SJSA1 (cell line): ENCODE measurements around the gene PPP1R15A. TPM values are rescaled to one million over a fixed set of nuclear protein-coding genes. Genes with fewer than 3 reads are reported as not detected.
"Not testable (repeated sequence)": the region's sequence is repeated elsewhere in the genome, so short reads cannot be mapped to it uniquely, and the experiment has no call there.

ENCODE experiments used
- DNase-seq, 2 experiments: peaks; one replicate each; pipeline ENCODE4 v3.0.0-alpha.2; 2015 to 2020; ENCODE audit warnings: low spot score in 2 of 2, low read depth in 1 of 2
- H3K27ac ChIP-seq: fragments of 250-450 bp; sonication (Bioruptor Pico); 2 replicates; pipeline ENCODE4 v1.5.1; 2020; ENCODE audit warnings: mild to moderate bottlenecking, moderate library complexity
- H3K27me3 ChIP-seq: fragments of 250-450 bp; sonication (Bioruptor Pico); replicated peaks from 2 replicates; pipeline ENCODE4 v1.5.1; 2020; ENCODE audit warnings: mild to moderate bottlenecking, moderate library complexity
- H3K36me3 ChIP-seq: fragments of 250-450 bp; sonication (Bioruptor Pico); 2 replicates; pipeline ENCODE4 v1.5.1; 2020; ENCODE audit warnings: mild to moderate bottlenecking
- H3K4me1 ChIP-seq: fragments of 250-450 bp; sonication (Bioruptor Pico); replicated peaks from 2 replicates; pipeline ENCODE4 v1.6.1; 2021; ENCODE audit warnings: mild to moderate bottlenecking
- H3K4me3 ChIP-seq: fragments of 250-450 bp; sonication (Bioruptor Pico); 2 replicates; pipeline ENCODE4 v1.5.1; 2020; ENCODE audit warnings: mild to moderate bottlenecking
- H3K9me3 ChIP-seq: fragments of 250-450 bp; sonication (Bioruptor Pico); replicated peaks from 2 replicates; pipeline ENCODE4 v1.5.1; 2020; ENCODE audit warnings: mild to moderate bottlenecking
- total RNA-seq: library from RNA; depleted of rRNA; stranded (reverse); fragments of >200 nt; shearing (Covaris generic); gene quantifications from 2 replicates; pipeline ENCODE4 v1.2.3, GENCODE V29; 2014

The PPP1R15A gene
- total RNA-seq, 1 experiment from 2014 or later, result 79.5 TPM

DNA sequence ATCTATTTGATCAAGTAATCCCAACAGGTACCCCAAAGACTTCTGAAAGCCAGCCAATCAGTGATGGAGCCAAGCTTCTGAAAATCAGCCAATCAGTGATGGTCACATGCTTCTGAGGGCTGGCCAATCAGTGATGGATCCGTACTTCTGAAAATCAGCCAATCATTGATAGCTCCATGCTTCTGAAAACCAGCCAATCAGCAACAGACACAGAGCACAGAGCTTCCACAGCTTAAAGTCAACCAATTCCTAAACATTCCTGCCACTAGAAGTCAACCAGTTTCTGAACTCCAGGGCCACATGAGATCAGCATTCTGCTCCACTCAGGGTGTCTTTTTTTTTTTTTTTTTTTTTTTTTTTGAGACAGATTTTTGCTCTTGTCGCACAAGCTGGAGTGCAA lies 27.7 kb upstream of the PPP1R15A start:
- no peak for DNase-seq
- no peak overlapping the region for H3K27ac ChIP-seq
- no peaks in the 10 kb centered on the region for H3K9me3 ChIP-seq
- no peaks in the 10 kb centered on the region for H3K4me1 ChIP-seq
- peaks cover 12% of the 10 kb centered on the region for H3K36me3 ChIP-seq
- no peaks in the 10 kb centered on the region for H3K27me3 ChIP-seq
- no peak overlapping the region for H3K4me3 ChIP-seq

GRCh38 chr19:48845384-48845783 lies 26.8 kb upstream of the PPP1R15A start:
- no peak overlapping the region for H3K27ac ChIP-seq
- peaks cover 12% of the 10 kb centered on the region for H3K36me3 ChIP-seq
- no peak overlapping the region for H3K4me3 ChIP-seq
- DNase-seq, result no peak
- H3K9me3 ChIP-seq, result no peaks in the 10 kb centered on the region
- H3K27me3 ChIP-seq, result no peaks in the 10 kb centered on the region
- H3K4me1 ChIP-seq, result no peaks in the 10 kb centered on the region

GRCh38 chr19:48846659-48847058 lies 25.6 kb upstream of the PPP1R15A start:
- not testable (repeated sequence) for H3K4me3 ChIP-seq, H3K4me1 ChIP-seq, H3K9me3 ChIP-seq, DNase-seq, H3K27ac ChIP-seq, H3K27me3 ChIP-seq
- H3K36me3 ChIP-seq, result peaks cover 12% of the 10 kb centered on the region

DNA sequence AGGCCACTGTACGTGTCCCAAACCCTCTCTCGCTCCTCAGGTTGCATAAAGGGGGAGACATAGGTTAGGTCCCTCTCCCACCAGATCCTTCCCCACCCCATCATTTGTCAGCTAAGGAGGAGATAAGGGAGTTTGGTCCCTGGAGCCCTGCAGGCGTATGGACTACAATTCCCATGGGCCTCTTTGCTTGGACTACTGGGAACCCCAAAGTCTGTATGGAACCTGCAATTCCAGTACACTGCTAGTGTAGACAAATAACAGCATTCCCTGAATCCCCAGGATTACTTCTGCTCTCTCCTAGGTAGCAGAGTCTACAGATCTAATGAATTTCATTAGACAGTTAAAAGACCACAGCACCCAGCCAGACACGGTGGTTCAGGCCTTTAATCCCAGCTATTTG lies 19.9 kb upstream of the PPP1R15A start:
- no peak for DNase-seq
- Histone ChIP-seq H3K27ac (no peak overlapping the region), H3K9me3 (no peaks in the 10 kb centered on the region), H3K4me1 (no peaks in the 10 kb centered on the region), H3K27me3 (no peaks in the 10 kb centered on the region), H3K36me3 (no peaks in the 10 kb centered on the region; the same call in 1 of the 2 replicates), H3K4me3 (no peak overlapping the region)

GRCh38 chr19:48853483-48853882 lies 18.7 kb upstream of the PPP1R15A start:
- no peak overlapping the region for H3K4me3 ChIP-seq
- H3K36me3 ChIP-seq, result no peaks in the 10 kb centered on the region; the same call in 1 of the 2 replicates
- no peaks in the 10 kb centered on the region for H3K9me3 ChIP-seq
- H3K27ac ChIP-seq, result no peak overlapping the region
- H3K27me3 ChIP-seq, result no peaks in the 10 kb centered on the region
- H3K4me1 ChIP-seq, result no peaks in the 10 kb centered on the region
- DNase-seq, result no peak

DNA sequence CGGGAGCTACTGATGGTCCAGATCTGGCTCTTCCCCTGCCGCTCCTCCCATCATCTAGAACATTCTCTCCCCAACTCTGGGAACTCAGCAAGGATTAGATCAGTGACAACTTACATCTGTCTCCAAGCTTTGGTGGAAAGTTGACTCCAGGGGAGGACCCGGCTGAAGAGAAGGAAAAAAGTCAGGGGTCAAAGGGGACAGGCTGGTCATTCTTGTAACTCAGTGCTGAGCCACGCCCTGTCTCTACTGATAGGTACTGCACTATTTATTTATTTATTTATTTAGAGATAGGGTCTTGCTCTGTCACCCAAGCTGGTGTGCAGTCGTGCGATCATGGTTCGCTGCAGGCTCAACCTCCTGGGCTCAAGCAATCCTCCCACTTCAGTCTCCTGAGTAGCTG lies 18.1 kb upstream of the PPP1R15A start:
- H3K27ac ChIP-seq, result no peak overlapping the region
- no peak overlapping the region for H3K4me3 ChIP-seq
- H3K4me1 ChIP-seq, result no peaks in the 10 kb centered on the region
- no peaks in the 10 kb centered on the region for H3K9me3 ChIP-seq
- DNase-seq, result no peak
- H3K27me3 ChIP-seq, result no peaks in the 10 kb centered on the region
- no peaks in the 10 kb centered on the region; the same call in 1 of the 2 replicates for H3K36me3 ChIP-seq

DNA sequence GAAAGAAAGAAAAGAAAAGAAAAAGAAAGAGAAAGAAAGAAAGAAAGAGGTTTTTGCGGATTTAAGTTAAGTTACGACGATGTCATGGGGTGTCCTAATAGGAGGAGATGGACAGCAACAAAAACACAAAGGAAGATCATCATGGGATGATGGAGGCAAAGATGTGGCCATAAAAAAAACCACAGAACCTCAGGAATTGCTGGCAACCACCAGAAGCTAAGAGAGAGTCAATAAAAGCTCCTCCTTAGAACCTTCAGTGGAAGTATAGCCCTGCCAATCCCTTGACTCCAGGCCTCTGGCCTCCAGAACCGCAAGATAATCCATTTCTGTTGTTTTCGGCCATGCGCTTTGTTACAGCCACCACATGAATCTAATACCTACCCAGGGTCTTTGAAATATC lies 15.3 kb upstream of the PPP1R15A start:
- H3K9me3 ChIP-seq, result no peaks in the 10 kb centered on the region
- H3K27me3 ChIP-seq, result no peaks in the 10 kb centered on the region
- no peak for DNase-seq
- H3K27ac ChIP-seq, result no peak overlapping the region
- no peaks in the 10 kb centered on the region for H3K4me1 ChIP-seq
- no peak overlapping the region for H3K4me3 ChIP-seq
- H3K36me3 ChIP-seq, result peaks cover 4% of the 10 kb centered on the region

- no peak for DNase-seq
- peaks cover 4% of the 10 kb centered on the region for H3K36me3 ChIP-seq
- H3K27me3 ChIP-seq, result no peaks in the 10 kb centered on the region
- H3K4me1 ChIP-seq, result no peaks in the 10 kb centered on the region
- H3K9me3 ChIP-seq, result no peaks in the 10 kb centered on the region
- no peak overlapping the region for H3K4me3 ChIP-seq
- H3K27ac ChIP-seq, result no peak overlapping the region
These were observed 13.1 kb upstream of the PPP1R15A start for GRCh38 chr19:48858984-48859710.

GRCh38 chr19:48859711-48860572 lies 12.3 kb upstream of the PPP1R15A start:
- Histone ChIP-seq H3K36me3 (peaks cover 8% of the 10 kb centered on the region), H3K27me3 (no peaks in the 10 kb centered on the region), H3K4me1 (no peaks in the 10 kb centered on the region), H3K4me3 (no peak overlapping the region), H3K27ac (no peak overlapping the region), H3K9me3 (no peaks in the 10 kb centered on the region)
- DNase-seq, result no peak

DNA sequence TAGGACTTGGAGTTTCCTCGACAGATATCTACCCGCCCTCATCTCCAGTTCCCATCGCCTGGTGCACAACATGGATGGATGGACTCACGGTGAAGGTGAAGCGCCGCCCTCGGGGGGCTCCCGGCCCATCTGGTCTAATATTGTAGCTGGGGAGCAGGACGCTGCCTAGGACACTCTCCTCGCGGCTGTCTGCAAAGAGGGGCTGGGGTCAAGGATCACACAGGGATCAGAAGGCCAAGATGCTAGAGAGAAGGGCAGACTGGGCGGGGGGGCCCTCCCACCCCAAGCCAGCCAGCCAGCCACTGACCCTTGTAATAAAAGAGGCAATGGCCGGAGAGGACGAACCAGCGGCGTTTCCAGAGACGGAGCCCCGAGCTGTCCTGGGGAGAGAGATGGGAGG lies 10.9 kb upstream of the PPP1R15A start:
- H3K9me3 ChIP-seq, result no peaks in the 10 kb centered on the region
- no peak overlapping the region for H3K4me3 ChIP-seq
- no peaks in the 10 kb centered on the region for H3K27me3 ChIP-seq
- peaks cover 8% of the 10 kb centered on the region for H3K36me3 ChIP-seq
- no peak overlapping the region for H3K27ac ChIP-seq
- H3K4me1 ChIP-seq, result no peaks in the 10 kb centered on the region
- DNase-seq, result no peak

GRCh38 chr19:48862827-48863226 lies 9.4 kb upstream of the PPP1R15A start:
- Histone ChIP-seq H3K4me1 (peaks cover 7% of the 10 kb centered on the region), H3K36me3 (peaks cover 8% of the 10 kb centered on the region), H3K9me3 (no peaks in the 10 kb centered on the region), H3K4me3 (no peak overlapping the region), H3K27me3 (no peaks in the 10 kb centered on the region), H3K27ac (no peak overlapping the region)
- no peak for DNase-seq

GRCh38 chr19:48866692-48867091 lies 5.5 kb upstream of the PPP1R15A start:
- Histone ChIP-seq H3K9me3 (0 out of 2 replicates have a peak, but pooled peaks cover 3% of the 10 kb centered on the region), H3K36me3 (0 out of 2 replicates have a peak, but pooled peaks cover 4% of the 10 kb centered on the region), H3K27ac (no peak overlapping the region), H3K4me3 (no peak overlapping the region), H3K4me1 (peaks cover 20% of the 10 kb centered on the region), H3K27me3 (no peaks in the 10 kb centered on the region)
- no peak for DNase-seq

DNA sequence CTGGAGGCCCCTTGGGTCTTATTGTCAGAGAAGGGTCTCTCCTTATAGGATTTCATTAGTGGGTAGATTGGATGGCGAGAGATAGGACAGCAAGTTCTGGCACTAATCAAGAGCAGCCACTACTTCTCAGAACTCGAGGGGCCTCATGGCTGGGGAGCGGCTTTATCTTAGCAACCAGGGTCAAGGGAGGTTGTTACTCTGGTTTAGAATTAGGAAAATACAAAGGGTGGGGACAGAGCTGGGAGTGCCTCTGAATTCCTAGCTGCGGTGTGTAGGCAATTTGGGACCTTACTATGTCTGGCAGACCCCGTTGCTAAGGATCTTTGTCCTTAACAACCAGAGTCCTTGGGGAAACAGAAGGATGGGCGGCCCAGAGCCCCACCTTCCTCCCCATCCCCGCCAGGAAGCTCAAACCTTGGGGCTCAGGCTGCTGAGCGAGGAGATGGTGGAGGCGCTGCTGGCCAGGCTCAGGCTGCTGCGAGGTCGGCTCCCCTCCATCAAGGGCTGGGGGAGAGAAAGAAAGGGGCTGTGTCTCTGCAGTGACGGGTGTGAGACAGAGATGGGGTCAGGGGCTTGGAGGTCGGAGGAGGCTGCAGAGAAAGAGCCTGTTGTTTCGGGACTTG lies 5.0 kb upstream of the PPP1R15A start:
- 0 out of 2 replicates have a peak, but pooled peaks cover 3% of the 10 kb centered on the region for H3K9me3 ChIP-seq
- no peaks in the 10 kb centered on the region for H3K27me3 ChIP-seq
- peaks cover 4% of the 10 kb centered on the region for H3K36me3 ChIP-seq
- peaks cover 23% of the 10 kb centered on the region for H3K4me1 ChIP-seq
- H3K4me3 ChIP-seq, result peak overlapping the region; percentile 38
- no peak overlapping the region for H3K27ac ChIP-seq
- DNase-seq, result no peak

- 0 out of 2 replicates have a peak, but pooled peaks cover 5% of the 10 kb centered on the region for H3K9me3 ChIP-seq
- H3K27ac ChIP-seq, result peak overlapping the region; percentile 77
- H3K4me1 ChIP-seq, result peaks cover 23% of the 10 kb centered on the region
- no peaks in the 10 kb centered on the region for H3K27me3 ChIP-seq
- peaks cover 9% of the 10 kb centered on the region for H3K36me3 ChIP-seq
- peak overlapping the region; percentile 38 for H3K4me3 ChIP-seq
- DNase-seq, result no peak
These were observed 4.5 kb upstream of the PPP1R15A start for GRCh38 chr19:48867746-48868113.
